Uterus (tissue), 2 donors: ENCODE results near the gene CAV2.

Experiments used
- POLR2A ChIP-seq, 2 donors: fragments of 450-650 bp; IDR thresholded peaks; one replicate each; pipeline ENCODE4 v1.6.1; 2016; ENCODE audit warnings: antibody characterized with exemption in 2 of 2, mild to moderate bottlenecking in 1 of 2, moderate library complexity in 1 of 2
- TF ChIP-seq, protein P1 (sequence below), 4 experiments: fragments of 200-600 bp in 2 of 4; fragments of 450-650 bp in 2 of 4; sonication (generic) in 2 of 4; IDR thresholded peaks; one replicate each; pipeline ENCODE4 v1.5.1; 2016 to 2019; ENCODE audit warnings: antibody characterized with exemption in 4 of 4, mild to moderate bottlenecking in 2 of 4, moderate library complexity in 1 of 4

DNA sequence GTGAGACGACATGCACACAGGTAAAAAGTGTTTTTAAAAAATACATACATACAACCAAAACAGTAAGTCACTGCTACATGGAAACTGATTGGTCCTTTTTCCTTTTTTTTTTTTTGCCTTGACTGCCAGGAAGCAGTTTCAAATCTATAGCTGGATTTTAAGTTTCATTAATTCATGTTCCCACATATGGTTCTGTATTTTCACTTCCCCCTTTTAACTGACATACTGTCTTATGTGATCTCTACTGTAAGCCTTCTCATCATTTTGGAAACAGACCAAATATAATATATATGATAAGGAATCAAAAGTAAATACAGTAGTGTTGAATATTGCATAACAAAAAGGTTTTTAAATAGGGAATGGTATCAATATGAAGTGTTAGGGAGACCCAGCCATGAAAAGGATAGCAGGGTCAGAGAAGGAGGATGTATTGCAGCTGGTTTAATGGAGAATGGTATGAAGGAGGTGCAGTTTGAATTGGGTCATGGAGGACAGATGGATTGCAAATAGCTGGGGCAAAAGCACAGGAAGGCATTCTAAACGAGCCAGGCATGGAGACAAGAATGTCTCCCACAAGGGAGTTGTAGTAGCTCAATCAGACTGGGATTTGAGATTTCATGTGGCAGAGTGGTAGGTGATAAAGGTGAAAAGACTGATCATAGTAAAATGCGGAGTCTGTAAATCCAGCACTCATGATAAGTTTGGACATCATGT lies 30.7 kb downstream of the CAV2 start:
- TF ChIP-seq, protein P1, sequence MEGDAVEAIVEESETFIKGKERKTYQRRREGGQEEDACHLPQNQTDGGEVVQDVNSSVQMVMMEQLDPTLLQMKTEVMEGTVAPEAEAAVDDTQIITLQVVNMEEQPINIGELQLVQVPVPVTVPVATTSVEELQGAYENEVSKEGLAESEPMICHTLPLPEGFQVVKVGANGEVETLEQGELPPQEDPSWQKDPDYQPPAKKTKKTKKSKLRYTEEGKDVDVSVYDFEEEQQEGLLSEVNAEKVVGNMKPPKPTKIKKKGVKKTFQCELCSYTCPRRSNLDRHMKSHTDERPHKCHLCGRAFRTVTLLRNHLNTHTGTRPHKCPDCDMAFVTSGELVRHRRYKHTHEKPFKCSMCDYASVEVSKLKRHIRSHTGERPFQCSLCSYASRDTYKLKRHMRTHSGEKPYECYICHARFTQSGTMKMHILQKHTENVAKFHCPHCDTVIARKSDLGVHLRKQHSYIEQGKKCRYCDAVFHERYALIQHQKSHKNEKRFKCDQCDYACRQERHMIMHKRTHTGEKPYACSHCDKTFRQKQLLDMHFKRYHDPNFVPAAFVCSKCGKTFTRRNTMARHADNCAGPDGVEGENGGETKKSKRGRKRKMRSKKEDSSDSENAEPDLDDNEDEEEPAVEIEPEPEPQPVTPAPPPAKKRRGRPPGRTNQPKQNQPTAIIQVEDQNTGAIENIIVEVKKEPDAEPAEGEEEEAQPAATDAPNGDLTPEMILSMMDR (IDR thresholded peaks at IDR 0.05): no peak
- no peak for TF ChIP-seq POLR2A (IDR thresholded peaks at IDR 0.05)
